GM18951 (cell line): ENCODE measurements around the gene ZNF644.
"Not testable (repeated sequence)": the region's sequence is repeated elsewhere in the genome, so short reads cannot be mapped to it uniquely, and the experiment has no call there.

Source experiments
- POLR2A ChIP-seq: IDR thresholded peaks from 4 replicates; pipeline ENCODE4 v1.6.1; 2011; ENCODE audit warnings: mild to moderate bottlenecking; ENCODE audit not compliant: insufficient read length, insufficient read depth; ENCODE audit errors: extremely low read depth
- in situ Hi-C: fragments of 300-500 bp; cut with MboI; formaldehyde crosslinking; loops from one replicate; pipeline ENCODE4 v1.12.0; 2022; ENCODE audit warnings: low sequenced_read_pairs, mixed read lengths, inconsistent platforms; ENCODE audit not compliant: unreplicated experiment

Gene ZNF644

GRCh38 chr1:90922996-90923395, 98.8 kb downstream of the ZNF644 start:
- no peak for TF ChIP-seq POLR2A
- in situ Hi-C loops = no loop called here

GRCh38 chr1:90922202-90922601, 99.6 kb downstream of the ZNF644 start:
- no peak for TF ChIP-seq POLR2A
- in situ Hi-C loops = no loop called here

GRCh38 chr1:90919900-90920299, 101.9 kb downstream of the ZNF644 start:
- in situ Hi-C loops = no loop called here
- no peak for TF ChIP-seq POLR2A

- in situ Hi-C loops = no loop called here
These were observed 102.6 kb downstream of the ZNF644 start for GRCh38 chr1:90919190-90919719.

GRCh38 chr1:90911353-90911752, 110.5 kb downstream of the ZNF644 start:
- no peak for TF ChIP-seq POLR2A
- in situ Hi-C loops = no loop called here

More at GRCh38 chr1:90919190-90919719, 102.6 kb downstream of the ZNF644 start:
- no peak for TF ChIP-seq POLR2A

- in situ Hi-C loops = no loop called here
- no peak for TF ChIP-seq POLR2A
These were observed 119.2 kb downstream of the ZNF644 start for GRCh38 chr1:90902672-90903071.

- in situ Hi-C loops = no loop called here
- TF ChIP-seq POLR2A = no peak
These were observed 122.6 kb downstream of the ZNF644 start for GRCh38 chr1:90899263-90899662.

- in situ Hi-C loops = not testable (repeated sequence)
These were observed 128.2 kb downstream of the ZNF644 start for GRCh38 chr1:90893679-90894078.

GRCh38 chr1:90892884-90893283, 129.0 kb downstream of the ZNF644 start:
- in situ Hi-C loops = not testable (repeated sequence)

- in situ Hi-C loops = not testable (repeated sequence)
These were observed 129.6 kb downstream of the ZNF644 start for GRCh38 chr1:90892196-90892595.

GRCh38 chr1:90891756-90892155, 130.1 kb downstream of the ZNF644 start:
- in situ Hi-C loops = not testable (repeated sequence)

GRCh38 chr1:90882221-90882620, 139.6 kb downstream of the ZNF644 start:
- TF ChIP-seq POLR2A = no peak
- in situ Hi-C loops = no loop called here

- in situ Hi-C loops = no loop called here
- TF ChIP-seq POLR2A = no peak
These were observed 140.8 kb downstream of the ZNF644 start for GRCh38 chr1:90881034-90881433.

GRCh38 chr1:90879281-90879680, 142.6 kb downstream of the ZNF644 start:
- in situ Hi-C loops = no loop called here
- no peak for TF ChIP-seq POLR2A

GRCh38 chr1:90876101-90876500, 145.7 kb downstream of the ZNF644 start:
- no peak for TF ChIP-seq POLR2A
- in situ Hi-C loops = no loop called here
